HG03066 (cell line): ENCODE measurements around the gene STARD13.
"Not testable (repeated sequence)": the region's sequence is repeated elsewhere in the genome, so short reads cannot be mapped to it uniquely, and the experiment has no call there.

ENCODE experiments used
- ATAC-seq: cut with Tn5 transposase; IDR thresholded peaks from one replicate; pipeline ENCODE4 v1.9.1; 2021; ENCODE audit warnings: low read depth; ENCODE audit not compliant: unreplicated experiment

The STARD13 gene

DNA sequence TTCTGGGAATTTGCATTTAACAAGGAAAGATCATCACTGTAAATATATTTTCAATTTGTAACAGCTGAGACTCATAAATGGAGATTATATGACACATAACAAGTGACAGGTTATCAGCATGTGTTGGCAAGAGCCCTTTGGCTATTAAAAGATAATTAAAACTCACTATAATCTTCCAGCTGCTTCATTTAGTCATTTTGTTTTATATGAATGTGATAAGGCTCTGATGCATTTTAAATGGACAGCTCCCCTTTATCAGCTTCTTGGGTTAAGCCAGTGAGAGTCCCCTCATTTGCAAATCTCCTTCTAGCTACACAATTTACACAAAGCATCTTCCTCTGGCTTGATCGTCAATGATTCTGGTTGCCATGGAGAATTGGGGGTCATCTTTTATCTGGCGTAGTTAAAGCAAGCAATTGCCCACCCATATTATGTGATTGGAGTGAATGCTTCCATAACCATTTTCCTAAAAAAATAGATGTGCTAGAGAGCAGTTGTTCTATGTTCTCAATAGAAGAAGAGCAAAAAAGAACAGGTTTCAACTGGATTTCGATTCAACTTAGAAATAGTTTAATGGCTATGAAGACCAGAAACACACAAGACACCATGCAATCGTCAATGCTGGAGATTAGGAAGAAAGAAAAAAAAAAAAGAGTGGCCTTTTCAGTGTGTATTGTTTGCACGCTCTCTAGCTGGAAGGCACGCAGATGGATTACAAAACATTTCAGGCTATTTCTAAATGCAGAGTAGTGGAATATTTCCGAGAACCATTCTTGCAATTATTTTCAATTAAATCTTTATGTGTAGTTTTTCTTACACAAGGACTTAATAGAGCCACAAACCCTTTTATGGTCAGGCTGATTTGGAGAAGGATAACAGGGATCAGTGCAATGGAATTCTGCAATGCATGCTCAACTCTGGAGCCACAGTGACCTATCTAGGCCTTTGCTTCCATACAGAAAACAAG lies 27.4 kb downstream of the STARD13 start:
- ATAC-seq, result no peak

DNA sequence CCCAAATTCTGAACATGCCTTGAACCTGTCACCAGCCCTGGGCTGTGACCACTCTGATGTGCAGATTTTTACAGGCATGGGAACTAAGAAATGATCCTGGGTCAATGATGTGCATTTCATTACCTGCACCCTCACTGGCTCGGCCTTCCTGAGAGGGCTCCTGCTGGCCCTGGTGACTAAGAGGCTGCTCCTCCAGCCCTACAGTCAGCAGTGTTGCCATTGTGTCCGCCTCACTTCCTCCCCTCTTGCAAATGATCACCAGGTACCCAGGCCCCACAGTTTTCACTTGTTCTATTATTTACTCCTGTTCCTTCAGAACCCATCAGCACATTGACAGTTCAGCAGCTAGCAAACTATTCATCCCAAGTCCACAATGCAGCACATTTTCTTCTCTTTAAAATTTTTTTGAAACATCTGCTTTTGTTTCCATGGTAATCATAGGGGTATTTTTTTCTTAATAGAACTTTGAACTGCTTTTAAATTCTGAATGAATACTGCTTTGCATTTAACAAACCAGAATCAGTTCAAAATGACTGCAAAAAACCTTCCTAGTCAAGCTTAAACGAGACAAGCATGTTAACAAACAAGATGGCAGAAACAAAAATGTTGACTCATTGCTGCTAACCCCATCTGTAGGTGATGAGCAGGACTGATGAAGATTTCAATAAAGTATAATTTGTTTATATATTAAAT lies 29.3 kb downstream of the STARD13 start:
- ATAC-seq, result no peak

DNA sequence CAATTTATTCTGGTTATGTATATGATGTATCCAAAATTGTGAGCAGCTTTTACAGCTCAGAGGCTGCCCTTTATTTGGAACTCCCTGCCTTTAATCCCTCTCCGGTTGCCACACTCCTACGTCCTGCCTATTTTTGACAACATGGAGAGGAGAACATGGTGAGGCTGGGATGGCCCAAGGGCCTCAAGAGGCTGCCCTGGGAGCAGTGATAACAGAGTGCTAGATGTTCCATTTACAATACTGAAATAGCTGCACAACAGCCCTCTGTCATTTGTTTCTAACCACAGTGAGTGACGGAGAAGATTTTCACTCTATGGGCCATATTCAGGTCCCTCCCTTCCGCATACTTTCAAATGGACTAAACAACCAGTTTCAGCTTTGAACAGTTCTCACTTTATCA lies 33.4 kb downstream of the STARD13 start:
- ATAC-seq, result no peak

DNA sequence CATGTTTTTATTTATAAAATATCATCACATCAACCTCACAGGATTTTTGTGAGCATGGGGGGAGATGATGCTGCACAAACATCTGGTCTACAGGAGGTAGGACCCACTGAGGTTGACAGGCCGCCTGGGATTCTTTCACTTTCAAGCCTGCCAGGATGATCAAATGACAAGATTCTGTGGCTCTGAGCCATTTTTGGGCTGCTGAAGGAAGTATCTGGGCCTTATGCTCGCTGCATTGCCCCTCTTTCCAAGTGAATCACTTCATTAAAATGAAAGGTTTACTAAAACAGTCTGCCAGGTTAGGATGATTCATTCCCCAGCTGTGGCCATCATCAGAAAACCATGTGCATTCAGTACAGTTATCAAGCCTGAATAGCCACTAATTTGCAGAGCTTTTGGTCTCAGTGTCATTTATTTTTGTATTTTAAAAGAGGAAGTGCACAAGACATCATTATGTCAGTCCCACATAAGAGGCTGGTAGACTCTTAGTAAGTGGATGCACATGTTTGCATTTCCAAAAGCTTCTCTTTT lies 34.4 kb downstream of the STARD13 start:
- peak; percentile 62 for ATAC-seq

DNA sequence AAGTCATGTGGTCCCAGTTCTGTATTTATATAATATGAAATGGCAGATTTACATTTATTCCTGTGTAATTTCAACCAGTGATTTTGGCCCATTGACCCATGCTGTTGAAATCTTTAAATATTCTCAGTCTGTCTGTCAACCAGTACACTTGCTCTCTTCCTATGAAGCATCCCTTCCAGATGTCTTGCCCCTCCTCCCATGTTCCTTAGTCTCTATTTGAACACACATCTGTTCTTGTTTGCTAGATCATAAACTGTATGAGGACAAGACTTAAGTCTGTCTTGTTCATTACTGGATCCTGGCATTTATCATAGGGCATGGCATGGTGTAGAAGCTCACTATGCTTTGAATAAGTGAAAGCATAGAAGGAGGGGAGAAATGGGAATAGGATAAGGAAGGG lies 34.9 kb downstream of the STARD13 start:
- no peak for ATAC-seq

DNA sequence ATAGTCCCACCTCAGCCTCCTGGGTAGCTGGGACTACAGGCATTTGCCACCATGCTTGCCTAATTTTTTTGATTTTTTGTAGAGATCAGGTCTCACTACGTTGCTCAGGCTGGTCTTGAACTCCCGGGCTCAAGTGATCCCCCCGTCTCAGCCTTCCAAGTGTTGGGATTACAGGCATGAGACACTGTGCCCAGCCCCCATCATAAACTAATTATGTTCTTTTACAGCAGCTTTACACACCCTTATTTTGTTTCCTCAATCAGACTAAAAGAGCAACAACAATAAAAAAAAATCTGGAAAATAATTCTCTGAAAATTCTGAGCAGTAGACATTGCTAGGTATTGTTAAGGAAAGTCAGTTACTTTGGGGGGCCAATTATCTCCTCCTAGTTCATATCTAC lies 35.7 kb downstream of the STARD13 start:
- ATAC-seq, result no peak

DNA sequence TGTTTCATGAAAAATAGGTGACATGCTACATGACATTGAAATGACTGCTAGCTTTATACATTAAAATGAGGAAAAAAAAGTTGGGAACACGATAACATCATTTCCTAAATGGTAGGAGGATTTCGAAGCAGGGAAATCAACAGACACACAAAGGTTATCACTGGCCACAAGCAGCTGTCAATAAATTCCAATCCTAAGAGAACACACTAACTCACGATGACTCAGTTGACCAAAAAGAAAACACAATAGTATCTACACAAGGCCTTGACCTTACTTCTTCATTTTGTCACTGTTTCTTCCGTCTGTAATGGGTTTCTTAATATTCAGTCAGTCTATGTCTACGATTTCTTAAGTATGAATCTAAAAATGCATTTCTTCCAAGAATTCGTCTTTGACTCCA lies 36.5 kb downstream of the STARD13 start:
- no peak for ATAC-seq

DNA sequence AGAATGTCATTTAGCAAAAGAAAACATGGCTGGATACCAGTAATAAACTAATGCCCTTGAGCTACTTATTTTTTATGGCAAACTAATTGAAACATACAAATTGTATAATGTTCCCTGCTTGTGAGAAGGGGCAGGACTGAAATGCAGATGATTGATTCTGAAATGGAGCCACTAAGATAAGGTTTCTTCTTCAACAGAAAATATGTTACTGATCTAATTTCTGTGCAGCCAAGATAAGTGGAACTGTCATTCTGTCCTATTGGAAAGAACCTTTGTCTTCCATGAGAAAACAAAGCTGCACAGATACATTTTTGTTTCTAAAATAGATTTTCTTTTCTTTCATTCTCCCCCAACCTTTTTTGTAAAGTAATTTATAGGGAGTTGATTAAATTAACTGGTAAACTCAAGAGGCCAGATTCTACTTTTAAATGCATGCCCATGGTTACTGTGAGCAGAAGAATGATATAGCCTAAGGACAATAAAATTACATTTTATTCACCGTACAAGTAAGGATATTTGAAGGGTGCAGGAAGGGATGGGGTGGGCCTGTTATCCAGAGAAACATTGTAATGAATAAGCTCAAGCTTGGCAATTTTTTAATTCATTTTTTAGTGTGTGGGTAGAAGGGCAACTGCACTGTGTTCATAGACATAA lies 39.9 kb downstream of the STARD13 start:
- no peak for ATAC-seq

DNA sequence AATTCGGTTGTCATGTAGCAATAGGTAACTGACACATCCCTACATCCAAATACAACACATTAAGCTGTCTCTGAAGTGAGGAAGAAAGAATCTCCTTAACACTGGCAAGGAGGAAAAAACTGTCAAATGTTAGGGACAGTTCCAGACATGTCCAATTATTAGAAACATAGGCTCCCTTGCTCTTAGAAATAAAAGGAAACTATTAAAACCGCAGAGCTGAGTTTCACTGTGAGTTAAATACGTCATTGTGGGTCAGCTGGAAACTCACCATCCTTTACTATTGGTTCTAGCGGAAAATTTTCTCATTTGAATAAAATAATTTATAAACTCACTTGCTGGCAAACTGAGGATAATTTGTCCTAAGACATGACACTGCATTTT lies 40.7 kb downstream of the STARD13 start:
- no peak for ATAC-seq

DNA sequence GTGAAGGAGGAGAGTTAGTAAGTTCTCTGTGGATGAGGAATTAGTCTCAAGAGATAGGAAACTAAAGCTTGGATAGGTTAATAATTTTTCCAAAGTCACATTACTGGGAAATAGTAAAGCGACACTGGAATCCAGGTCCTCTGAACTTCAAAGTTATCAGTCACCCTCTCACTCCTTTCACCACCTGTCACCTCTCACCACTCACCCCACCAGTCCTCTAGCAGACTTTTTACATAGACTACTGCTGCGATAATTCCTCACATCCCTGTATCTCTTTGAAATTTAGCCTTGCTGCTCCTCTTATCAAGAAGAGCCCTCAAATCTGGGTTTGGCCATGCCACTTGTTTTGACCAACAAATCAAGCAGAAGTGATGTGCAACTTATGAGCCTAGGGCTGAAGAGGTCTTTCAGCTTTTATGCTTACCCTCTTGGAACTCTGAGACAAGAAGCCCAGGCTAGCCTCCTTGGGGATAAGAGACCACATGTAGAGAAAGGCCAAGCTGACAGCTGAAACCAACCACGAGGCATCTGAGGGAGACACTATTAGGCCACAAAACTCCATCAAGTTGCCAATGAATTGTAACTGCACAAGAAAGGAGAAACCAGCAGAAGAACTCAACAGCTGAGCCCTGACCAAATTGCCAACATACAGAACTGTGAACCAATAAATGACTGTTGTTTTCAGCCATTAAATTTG lies 41.2 kb downstream of the STARD13 start:
- no peak for ATAC-seq

DNA sequence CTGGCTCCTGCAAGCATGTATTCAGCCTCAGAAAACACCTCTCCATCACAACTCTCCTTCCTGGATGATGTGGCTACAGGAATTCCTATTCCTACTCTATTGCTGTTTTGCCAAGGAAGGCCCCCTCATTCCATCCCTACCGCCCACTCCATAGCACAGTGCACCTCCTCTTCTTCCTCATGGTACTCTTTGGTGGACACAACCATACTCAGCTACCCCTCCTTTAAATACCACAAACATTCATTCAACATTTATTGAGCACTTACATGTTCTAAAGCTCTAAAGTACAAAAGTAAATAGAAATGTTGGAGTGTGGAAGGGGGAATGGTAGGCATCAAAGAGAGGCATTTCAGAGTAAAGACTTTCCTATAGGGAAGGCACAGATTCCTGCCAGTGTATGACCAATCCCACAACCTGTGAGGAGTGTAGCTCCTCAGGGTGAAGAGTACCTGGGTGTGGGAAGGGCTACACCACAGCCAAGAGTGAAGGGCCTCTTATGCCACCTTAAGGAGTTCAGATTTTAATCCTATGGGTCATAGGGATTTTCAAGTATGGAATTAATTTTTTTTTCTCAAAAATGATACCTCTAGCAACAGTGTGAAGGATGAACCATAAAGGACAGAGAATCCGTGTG lies 42.5 kb downstream of the STARD13 start:
- ATAC-seq, result no peak

DNA sequence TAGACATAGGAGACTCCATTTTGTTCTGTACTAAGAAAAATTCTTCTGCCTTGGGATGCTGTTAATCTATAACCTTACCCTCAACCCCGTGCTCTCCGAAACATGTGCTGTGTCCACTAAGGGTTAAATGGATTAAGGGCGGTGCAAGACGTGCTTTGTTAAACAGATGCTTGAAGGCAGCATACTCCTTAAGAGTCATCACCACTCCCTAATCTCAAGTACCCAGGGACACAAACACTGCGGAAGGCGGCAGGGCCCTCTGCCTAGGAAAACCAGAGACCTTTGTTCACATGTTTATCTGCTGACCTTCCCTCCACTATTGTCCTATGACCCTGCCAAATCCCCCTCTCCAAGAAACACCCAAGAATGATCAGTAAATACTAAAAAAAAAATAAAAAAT lies 43.2 kb downstream of the STARD13 start:
- ATAC-seq, result not testable (repeated sequence)

DNA sequence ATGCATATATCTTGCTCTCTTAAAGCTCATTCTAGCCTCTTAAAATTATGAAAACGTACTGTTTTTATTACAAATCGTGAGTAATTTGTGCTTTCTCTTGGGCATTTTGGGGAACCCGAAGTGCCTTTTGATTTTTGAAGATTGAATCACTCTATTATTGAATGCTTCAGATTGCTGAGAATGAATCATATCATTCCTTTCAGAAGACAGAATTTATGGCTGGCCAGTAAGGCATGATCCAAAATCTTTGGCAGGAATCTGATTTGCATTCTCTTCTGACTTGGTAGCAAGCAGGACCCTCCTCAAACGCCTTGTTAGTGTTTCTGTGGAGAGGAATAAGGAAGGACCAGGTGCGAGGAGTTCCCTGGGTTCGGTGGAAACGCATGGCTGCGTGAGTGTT lies 49.5 kb downstream of the STARD13 start:
- ATAC-seq, result no peak

DNA sequence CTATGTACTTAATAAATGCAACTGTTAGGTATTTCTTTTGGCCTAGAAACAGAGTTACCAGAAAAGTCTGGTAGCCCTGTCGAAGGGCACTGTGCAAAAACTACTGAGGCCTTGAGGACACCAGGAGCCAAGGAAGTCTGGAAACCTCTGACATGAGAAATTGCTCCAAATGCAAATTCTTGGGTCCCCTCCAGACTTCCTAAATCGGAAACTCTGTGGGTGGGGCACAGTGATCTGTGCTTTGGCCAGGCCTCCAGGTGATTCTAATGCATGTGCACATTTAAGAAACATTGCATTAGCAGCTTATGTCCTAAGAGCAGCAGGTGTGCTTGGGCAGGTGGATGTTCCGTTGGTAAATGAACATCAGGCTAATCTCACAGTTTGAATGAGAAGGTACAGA lies 50.0 kb downstream of the STARD13 start:
- no peak for ATAC-seq

DNA sequence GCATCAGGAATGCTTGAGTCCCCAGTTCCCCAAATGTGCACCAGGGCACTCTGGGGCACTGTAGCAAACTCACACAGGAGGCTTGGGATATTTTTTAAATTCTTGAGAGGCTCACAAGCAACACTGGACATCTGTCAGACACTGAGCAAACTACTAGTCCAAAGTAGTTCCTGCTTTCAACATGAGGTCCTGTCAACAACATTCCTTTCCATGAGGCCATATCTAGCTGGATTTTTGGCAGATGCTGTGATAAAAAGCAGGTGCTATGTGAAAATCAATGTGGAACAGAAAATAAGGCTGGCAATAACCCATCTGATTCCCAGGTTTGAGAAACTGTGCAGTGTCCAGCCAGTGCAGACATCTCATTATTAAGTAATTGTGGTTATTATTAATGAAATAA lies 50.5 kb downstream of the STARD13 start:
- no peak for ATAC-seq

DNA sequence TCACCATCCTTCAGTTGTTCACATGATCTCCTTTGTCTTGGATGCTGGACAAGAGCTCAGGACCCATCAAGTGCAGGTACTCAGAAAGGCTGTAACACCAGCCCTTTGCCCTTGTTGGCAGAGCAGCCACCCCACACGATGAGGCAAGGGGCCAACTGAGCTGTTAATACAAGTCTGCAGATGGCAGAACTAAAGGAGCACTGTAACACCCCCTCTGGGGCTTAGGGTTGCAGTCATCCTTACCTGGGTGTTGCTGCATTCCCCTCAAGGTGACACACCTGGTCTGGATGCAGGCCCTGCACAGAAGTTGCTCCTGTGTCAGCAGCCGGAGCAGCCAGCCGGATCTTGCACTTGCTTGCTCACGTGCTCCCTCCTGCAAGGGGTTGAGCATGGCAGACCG lies 52.0 kb downstream of the STARD13 start:
- ATAC-seq, result no peak

DNA sequence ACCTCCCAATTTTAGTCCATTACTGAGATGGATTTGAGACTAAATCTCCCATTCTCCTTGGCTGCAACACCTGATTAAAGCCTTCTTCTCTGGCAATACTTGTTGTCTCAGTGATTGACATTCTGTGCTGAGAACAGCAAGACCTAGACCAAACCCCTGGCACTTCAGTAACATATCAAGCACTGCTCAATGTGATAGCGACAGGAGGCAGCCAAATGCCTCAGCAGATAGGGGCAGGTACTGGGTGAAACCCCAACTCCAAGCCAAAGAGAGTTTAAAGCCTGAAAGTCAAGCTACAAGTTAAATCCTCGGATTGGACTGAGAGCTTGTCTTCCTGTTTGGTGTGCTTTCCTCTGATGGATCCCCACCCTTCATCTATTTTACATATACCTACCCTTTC lies 52.7 kb downstream of the STARD13 start:
- ATAC-seq, result no peak

DNA sequence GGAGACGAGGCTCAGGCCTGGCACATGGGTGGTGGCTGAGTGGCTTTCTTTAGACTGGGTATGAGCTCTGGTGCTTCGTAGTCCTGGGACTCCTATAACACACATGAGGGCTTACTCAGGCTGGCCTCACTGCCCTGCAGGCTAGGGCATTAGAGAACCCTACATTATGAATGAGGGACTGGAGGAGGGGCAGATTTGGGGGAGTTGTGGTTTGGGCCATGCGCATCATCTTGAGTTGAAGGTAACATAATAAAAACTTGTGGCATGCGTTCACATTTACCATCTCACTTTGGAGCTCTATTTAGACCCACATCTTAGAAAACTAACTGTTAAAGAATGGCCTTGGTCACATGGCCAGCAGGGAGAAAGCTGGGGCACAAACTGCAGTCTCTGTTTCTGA lies 54.2 kb downstream of the STARD13 start:
- ATAC-seq, result no peak

DNA sequence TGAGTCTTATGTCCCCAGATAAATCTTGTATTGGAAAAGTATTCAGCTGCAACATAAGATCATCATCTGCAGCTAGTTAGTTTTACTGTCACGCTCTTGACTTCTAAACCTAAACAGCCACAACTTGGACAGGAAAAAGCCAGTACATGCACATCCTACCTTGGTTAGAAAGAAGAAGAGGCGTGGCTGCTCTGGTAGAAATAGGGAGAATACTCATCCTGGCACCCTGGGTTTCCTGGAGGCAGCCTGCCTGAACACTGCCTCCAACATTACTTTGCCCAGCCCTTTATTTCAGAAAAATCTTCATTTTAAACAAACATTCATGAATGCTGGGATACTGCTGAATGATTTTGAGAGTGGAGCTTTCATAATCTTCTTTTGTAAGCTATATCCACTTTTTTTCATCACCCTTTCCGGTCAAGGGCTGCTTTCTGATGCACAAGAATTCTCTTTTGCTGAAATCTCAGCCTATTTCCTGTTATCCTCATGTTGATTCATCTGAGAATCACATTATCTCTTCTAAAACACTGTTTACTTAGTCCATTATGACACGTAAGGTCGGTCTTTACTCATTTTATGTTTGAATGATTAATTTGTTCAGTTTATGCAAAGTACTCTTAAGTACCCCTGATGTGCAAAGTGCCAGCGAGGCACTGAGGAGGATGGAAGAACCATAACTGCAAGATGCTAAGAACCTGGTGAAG lies 55.2 kb downstream of the STARD13 start:
- no peak for ATAC-seq
